Measurements from ENCODE around the gene RPS6KA3.

RPS6KA3 gene

DNA sequence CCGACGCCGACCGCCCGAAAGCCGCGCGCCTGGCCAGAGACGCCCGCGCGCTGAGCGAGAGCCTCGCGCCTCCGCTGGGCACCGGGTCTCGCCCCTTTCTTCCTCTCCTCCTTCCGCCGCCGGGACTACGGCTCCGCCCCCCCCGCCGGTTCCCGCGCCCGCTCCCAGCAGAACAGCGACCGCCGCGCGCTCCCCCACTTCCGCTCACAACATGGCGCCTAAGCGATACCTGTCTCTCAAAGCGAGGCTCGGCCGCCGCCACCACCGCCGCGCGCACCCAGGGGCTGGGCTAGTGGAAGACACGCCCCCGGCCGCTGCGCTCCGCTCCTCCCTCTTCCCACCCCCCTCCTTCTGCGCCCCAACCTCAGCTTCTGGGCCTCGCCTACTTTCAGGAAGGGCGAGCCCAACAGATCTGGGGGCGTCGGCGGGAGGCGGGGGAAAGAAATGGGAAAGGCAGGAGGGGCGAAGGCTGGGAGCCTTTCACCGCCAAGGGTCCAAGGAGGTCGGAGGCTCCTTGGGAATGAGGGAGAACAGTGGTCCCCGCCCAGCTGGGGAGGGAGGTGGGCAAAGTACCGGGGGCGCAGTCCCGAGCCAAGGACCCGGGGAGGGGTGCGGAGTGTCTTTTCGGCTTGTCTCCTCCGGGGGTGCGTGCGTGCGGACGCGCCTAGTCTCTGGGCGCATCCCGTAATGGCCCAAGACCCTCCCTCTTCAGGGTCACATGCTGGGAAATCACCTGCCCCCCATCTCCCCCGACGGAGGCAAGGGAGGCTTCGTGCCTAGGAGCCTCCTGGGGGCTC, at the start of gene RPS6KA3:
RPS6KA3 (minus strand) TSS at position 100 of the 797 bp plus-strand sequence. CDS start 277 bp downstream, outside the sequence.
- DNase-seq, result peak; percentile 93

DNA sequence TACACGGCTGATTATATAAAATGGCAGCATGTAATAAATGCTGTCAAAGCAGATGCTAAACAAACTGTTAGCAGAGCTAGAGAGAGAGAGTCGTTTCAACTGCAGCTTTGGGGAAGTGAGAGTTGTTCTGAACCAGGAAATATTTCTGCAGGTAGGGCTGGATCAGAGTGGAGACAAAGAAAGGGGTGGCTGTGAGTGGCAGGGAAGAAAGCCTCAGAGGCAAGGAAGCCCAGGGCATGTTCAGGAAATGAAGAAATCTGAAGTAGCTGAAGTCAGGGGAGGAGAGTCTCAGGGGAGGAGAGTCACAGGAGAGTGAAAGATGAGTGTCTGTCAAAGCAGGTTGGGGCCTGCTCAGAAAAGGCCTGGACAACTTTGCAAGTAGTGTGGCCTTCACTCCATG, 48.4 kb upstream of the RPS6KA3 start:
- DNase-seq, result no peak

DNA sequence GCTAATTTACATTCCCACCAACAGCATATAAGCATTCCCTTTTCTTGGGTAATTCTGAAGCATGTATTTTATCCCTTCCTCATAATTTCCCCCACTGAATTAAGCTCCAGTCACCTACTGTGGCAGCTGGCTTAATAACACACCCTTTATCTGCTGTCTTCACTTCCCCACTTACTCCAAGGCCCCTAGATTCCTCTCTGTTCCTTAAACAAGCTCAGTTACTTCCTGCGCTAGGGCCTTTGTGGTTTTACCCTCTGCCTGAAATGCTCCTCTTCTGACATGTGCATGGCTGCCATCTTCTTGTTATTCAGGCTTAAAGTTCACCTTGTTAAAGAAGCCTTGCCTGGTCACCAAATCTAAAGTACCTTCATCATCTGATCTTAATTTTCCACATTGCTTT, 47.2 kb upstream of the RPS6KA3 start:
- no peak for DNase-seq

DNA sequence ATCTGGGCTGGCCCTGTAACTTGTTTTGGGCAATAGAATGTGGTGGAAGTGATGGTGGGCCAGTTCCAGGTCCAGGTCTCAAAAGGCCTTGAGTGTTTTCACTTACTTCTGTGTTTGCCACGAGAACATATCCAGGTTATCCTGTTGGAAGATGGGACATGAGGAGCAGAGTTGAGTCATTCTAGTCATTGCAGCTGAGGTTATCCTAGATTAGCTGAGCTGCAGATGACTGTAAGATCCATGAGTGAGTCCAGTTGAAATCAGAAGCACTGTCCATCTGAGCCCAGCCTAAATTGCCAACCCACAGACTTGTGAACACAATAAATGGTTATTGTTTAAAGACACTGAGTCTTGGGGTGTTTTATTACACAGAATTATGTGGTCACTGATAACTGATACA, 45.3 kb upstream of the RPS6KA3 start:
- no peak for DNase-seq

DNA sequence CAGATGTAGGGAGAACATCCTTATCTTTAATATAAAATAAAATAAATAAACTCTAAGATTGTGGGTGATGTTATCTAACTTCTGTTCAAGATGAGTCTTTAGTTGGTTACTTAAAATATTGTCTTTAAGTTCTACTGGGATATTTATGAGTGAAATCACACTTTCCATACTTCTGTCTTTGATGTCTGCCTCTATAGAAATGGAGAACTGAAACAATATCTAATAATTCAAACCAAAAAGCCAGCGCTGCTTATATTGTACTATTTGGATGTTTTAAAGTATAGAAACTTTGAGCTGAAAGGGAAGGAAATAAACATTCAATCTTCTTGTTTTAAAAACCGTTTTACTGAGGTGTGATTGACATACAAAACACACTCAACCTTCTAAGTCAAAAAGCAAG, 44.8 kb upstream of the RPS6KA3 start:
- no peak for DNase-seq

DNA sequence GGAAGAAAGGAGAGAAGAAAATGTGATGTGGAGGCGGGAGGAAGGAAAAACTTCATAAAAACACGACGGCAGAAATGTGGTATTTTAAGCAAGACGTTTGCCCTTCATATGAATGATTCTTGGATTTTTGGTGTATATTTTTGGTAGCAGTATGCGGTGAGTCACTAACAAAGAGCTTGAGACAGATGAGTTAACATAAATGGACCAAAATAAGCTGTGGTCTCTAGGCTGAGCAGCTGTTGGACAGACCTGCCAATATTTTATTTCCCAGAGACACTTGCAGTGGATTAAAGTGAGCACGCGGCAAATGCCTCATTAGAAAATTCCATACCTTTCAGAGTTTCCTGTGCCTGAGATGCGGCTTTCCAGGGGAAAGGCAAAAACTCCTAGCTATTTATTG, 43.1 kb upstream of the RPS6KA3 start:
- DNase-seq, result no peak

DNA sequence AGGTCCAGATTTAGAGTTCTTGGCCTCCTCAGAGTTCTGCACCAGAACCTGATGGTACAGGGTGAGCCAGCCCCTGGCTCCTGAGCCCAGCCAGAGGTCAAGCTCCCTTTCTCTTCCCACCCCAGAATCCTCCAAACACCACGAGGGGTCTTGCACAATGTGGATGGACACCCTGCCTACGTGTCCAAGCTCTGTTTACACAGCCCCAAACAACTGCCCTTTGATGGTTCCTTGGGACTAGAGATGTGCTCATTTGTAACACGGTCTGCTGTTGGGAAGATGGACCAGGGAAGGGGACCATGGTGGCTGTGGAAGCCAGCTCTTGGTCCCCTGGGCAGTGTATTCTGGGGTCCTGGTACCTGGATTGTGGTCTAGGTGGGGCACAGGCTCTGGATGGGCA, 40.0 kb upstream of the RPS6KA3 start:
- DNase-seq, result no peak

DNA sequence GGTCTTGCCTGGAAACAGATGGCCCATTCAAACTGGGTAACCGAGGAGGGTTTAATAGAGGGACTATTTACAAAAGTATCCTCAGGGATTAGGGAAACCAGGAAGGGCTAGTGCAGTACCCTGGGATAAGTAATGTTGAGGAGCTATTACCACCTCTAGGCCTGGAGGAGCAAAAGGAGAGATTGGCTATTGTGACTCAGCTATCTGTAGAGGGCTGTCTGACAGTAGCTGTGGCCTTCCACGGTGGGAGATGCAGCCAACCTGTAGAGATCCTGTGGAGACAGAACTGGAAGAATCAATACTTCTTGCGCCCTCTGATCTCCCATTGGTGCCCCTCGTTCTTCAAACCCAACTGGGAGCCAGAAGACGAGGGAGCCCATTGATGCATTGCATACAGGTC, 34.1 kb upstream of the RPS6KA3 start:
- DNase-seq, result no peak

DNA sequence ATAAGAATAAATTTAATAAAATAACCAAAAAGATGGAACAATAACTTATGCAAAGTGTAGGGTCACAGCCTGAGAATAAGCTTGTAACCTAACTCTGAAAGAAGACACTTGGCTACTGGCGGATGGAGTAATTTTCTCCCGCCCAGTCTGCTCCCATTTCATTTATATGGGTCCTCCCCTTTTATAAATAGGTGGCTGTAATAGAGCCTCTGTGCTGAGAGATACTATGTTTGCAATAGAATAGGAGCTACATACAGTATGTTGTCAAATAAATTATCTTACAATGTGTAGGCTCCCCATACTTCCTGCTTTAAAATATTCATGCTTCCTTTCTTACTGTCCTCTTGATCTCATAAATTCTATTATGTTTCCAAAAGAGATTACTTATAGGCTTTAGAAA, 28.2 kb upstream of the RPS6KA3 start:
- no peak for DNase-seq

DNA sequence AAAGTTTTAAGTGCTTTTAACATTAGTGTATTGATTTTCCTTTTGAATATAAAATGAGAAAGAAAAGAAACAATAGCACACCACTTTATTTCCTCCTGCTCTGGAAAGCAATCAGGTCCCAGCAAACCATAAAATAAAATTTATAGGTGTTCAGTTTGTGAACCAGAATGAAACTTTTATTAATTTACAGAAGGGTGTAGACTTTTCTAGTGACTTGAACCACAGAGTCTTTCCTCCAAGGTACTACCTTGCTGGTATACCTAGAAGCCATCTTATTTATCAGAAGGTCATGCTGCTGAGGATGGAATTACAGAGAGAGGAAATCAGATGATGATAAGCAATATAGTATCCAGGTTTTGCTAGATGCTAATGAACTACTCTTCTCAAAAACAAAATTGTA, 27.6 kb upstream of the RPS6KA3 start:
- no peak for DNase-seq

DNA sequence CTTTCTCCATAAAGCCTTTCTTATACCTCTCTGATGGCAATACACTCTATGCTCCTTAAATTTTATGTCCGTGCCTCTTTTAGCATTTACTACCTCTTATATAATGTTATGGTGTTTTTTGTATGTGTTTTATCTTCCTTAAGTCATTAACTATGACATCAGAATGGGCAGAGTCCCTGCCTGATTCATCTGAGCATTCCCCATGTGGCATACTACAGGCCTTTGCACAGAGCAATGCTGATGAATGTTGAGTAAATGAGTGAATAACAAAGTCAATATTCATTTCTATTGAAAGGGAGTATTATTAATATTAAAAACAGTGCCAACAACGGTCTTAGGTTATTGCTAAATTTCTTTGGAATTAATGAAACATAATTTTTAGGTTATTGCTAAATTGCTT, 18.8 kb upstream of the RPS6KA3 start:
- no peak for DNase-seq

DNA sequence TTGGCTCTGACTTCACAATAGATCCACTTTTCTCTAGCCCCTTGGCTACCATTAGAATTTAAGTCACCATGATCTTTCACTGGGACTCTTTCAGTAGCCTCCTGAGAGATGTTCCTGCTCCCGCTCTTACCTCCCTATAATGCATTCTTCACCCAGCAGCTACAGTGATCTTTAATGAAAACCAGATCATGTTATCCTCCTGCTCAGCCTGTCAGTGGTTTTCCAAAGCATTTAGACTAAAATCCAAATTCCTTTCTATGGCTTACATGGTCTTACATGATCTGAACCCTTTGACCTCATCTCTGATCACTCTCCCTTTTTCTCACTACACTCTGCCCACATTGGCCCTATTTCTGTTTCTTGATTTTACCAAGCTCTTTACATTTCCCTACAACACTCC, 18.3 kb upstream of the RPS6KA3 start:
- DNase-seq, result no peak

DNA sequence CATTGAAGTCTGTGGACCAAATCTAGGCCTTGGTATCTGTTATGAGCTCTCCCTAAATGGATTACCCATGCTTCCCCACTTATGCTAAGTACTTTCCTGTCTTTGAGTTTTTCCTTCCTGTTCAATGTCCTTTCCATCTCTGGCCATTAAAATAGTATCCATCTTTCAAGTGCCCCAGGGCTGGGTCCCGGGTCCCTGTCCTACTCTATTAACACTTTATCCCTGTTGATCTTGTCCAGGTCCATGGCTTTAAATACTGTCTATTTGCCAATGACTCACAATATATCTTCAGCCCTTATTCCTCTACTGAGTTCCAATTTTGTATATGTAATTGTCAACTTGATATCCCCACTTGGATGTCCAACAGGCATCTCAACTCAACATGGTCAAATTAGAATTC, 17.7 kb upstream of the RPS6KA3 start:
- DNase-seq, result no peak

DNA sequence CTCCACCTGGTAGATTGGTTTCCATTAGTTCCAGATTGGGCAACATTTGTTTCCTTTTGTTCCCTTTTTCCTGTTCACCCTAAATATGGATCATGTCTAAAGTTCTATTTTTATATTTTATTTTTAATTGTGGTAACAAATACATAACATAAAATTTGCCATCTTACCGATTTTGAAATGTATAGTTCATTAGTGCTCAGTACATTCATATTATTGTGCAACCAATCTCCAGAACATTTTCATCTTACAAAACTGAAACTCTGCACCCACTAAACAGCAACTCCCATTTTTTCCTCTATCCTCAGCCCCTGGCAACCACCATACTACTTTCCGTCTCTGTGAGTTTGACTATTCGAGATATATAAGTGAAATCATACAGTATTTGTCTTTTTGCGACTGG, 14.2 kb upstream of the RPS6KA3 start:
- DNase-seq, result no peak

DNA sequence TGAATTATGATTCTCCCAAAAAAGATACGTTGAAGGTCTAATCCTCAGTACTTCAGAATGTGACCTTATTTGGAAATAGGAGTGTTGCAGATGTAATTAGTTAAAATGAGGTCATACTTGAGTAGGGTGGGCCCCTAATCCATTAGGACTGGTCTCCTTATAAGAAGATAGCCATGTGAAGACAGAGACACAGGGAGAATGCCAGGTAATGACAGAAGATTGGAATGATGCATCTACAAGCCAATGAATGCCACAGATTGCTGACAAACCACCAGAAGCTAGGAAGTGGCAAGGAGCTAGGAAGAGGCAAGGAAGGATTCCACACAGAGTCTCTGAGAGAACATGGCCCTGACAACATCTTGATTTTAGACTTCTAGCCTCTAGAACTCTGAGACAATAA, 7.4 kb upstream of the RPS6KA3 start:
- no peak for DNase-seq

DNA sequence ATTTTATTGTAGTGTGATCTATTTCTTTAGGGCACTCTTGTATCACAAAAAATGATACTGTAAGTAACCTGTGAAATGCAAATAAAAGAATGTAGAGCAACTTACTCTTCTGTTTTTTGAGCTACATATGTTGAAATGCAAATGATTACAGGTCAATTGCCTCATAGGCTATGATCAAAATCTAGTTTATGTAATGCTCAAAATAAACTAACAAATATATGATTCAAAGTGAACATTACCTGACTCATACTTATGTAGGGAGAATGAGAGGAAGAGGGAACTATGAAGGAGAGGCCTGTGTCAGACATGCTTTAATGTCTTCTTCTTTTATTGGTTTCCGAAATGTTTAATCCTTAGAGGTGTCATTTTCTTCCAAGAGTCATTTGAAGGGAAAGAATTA, 5.0 kb upstream of the RPS6KA3 start:
- DNase-seq, result no peak

DNA sequence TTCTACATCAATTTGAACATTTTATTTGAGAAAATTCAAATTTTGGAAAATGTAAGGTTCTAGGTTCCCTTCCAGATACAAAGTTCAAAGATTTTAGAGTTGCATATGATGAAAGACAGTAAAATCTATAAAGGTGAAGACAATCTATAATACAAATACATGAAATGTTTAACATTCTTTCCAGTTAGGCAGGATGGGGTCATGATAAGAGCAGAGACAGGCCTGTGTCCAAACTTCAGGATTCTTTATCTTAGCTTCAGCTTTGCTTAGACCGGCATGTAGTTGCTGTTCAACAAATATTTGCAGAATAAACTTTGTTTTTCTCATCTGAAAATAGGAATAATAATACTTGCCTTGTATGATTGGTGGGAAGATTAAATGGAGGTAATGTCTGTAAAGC, 4.5 kb upstream of the RPS6KA3 start:
- DNase-seq, result no peak

DNA sequence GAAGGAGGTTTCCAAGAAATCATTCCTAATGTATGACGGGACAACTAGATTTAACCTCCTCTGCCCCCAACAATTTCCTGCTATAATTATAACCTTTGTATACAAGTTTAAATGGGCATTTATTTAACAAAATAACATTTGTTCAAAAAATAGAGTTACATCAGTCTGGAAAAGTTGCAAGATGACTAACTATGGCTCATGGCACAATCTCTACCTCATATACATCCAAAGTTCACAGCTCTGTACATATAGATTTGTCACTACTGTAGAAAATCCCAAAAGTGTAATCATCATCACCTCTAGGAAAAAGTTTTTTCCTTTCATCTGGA, 3.8 kb upstream of the RPS6KA3 start:
- no peak for DNase-seq

DNA sequence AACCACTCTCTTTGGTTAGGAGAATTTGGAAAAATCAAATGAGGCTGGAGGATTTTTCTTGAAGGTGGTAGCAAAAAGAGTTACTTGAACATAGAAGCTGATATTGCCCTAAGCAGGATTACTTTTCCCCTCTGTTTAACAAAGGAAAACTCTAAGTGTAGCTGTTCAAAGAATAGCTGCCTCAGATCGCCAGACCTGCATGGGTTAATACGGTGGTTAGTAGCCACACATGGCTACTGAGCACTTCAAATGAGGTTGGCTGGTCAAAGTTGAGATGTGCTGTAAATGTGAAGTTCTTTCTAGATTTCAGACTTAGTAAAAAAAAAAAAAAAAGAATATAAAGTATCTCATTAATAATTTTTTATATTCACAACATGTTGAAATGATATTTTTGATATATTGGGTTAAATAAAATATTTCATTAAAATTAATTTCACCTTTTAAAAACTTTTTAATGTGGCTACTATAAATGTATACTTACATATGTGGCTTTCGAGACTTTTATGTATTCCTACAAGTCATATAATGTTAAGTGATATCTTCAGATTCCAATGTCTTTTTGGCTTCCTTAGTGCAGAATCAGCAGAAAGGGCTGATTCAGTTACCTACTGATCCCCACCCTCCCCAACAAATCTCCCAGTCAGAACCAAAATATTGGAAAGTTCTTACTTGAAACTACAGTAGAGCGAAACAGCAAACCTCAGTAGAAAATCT, 3.3 kb upstream of the RPS6KA3 start:
- no peak for DNase-seq

DNA sequence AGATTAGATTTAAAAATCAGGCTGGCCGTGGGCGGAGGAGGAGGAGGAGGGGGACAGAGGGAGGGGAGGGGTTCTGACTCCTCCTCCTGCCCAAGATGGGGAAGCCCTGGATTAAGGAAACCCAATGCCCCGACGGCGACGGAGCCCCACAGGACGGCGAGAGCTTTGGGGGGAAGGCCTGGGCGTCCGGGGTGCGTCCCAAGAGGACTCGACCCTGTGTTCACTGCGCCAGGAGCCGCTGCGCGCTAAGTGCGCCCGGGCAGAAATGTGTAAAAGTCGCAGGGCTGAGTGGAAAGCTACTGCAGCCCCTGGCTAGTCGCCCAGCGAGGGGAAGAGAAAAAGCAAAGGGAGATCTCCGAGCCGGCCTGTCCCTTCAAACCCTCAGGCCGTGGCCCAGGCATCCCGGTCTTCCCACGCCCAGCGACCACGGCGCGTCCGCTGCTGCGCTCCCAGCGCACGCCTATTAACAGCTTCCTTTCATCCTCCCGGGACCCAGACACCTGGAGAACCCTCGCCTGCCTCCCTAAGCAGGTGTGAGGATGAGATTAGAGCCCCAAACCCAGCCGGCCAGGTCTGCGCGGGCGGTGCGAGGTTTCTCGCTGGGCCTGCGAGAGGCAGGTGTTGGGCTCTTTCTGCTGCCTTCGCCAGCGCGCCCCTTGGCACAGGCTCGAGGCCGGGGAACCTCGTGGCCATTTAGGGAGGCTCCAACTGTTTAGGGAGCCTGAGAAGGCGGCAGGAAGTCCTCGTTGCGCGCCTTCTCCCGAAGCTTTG, 1.4 kb upstream of the RPS6KA3 start:
- DNase-seq, result peak; percentile 25

DNA sequence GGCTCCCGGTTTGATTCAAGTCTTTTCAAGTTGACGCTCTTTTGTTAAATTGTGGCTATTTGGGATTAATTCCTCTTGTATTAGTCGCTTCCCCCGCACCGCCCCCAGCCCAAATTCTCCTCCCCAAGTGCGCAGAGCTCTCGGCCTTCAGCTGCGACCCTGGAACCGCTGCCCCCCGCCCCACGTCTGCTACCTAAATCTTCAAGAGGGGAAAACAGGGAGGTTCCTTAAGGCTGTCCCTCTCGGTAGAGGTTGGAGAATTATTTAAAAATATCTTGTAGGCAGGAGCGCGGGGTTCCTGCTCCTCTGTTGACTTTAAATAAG, 860 bp upstream of the RPS6KA3 start:
- DNase-seq, result no peak

DNA sequence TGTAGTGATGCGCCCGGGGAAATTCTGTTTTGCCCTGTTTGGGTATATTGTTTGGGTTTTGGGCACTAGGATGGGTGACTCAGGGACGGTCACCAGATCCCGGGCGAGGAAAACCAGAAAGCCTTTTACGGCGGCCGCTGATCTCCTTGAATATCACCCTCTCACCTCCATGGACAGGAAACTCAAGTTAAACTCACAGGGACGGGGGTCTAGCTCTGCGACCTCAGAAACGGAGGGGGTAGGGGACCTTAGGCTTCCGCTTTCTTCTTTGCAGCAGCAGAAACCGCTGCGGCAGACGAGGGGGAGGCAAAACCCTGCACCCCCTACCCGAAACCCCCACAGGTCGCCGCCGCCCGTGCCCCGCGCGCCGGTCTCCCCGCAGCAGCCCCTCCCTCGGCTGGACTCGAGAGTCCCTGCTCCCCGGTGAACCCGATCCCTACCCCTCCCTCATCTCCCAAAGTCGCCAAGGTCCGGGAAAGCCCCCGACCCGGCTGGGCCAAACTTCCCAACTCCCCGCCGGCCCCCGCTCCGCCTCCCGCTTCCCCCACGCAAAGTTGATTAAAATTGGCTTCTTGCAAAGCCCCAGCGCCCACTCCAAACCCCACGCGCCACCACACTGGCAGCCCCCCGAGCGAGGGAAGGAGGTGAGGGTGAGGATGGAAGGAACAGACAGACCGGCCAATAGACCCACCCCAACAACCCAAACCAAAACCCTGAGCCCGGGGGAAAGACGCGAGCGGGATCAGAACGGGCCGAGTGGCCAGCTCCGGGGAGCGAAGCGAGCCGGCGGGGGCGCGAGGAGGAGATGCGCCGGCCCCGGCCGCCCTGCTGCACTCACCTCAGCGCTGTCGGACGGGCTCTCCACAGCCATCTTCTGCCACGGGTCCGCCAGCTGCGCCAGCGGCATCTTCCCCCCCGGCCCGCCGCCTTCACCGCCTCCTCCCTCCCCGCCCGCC, 705 bp downstream of the RPS6KA3 start:
- peak; percentile 40 for DNase-seq

DNA sequence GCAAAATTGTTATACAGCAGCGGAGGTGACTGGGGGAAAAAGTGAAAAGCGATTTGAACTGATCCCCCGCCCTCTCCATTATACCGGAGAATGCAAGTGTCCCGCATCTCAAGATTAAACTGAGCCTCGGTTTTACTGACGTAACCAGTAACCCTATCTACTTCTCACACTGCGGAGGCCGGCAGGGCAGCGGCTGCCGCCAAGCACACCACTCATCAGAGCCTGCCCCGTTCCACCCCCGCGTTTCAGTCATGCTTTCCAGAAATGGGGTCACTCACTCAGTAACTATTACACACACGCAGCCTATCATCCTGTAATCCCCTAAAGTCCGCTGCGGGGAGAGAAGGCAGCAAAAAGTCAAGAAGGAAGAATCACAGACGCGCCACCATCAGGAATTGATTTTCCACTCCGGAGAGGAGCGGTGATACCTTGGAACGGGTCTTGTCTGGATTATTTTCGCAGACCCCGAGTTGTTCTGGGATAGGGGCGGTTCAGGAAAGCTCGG, 1.4 kb downstream of the RPS6KA3 start:
- peak; percentile 69 for DNase-seq

All from CD4-positive, alpha-beta T cell treated with Interleukin-17A for 1 hour (primary cell).